Measurements from ENCODE around the gene DECR2. TPM values are rescaled to one million over a fixed set of nuclear protein-coding genes. Genes with fewer than 3 reads are reported as not detected.

DECR2 gene
- total RNA-seq, 4 donors from 2014 or later: 3.1 to 13.5 (median 9.5) TPM

DNA sequence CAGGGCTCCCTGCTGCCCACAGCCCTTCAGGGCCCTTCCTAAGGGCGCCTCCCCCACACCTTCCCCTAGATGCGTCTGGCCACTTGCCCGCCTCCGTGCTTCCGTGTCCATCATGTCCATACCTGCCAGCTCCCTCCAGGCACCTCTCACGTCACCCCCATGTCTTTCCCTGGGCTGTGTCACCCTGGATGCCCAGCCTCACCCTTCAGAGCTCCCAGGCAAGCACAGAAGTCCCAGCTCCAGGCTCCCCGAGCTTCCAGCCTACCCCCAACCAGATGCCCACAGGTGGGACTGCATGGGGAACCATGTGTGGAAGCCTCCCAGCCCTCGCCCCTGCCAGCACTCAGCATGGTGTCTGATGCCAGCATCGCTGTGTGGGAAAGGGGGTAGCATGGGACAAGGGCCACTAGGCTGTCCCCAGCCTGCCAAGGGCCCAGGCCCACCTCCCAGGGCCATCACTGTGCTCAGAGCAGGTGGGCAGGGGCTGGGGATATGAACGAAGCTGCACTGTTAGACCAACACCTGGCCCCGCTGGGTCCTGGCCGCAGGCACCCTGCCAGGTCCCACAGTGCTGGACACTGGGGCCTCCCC lies 47.3 kb upstream of the DECR2 start:
- 91 to 98% methylated on average over 9 to 12 of the region's 12 CpGs for WGBS, 2 donors
- no peak for TF ChIP-seq POLR2A (IDR thresholded peaks at IDR 0.05)
- TF ChIP-seq, protein P1, sequence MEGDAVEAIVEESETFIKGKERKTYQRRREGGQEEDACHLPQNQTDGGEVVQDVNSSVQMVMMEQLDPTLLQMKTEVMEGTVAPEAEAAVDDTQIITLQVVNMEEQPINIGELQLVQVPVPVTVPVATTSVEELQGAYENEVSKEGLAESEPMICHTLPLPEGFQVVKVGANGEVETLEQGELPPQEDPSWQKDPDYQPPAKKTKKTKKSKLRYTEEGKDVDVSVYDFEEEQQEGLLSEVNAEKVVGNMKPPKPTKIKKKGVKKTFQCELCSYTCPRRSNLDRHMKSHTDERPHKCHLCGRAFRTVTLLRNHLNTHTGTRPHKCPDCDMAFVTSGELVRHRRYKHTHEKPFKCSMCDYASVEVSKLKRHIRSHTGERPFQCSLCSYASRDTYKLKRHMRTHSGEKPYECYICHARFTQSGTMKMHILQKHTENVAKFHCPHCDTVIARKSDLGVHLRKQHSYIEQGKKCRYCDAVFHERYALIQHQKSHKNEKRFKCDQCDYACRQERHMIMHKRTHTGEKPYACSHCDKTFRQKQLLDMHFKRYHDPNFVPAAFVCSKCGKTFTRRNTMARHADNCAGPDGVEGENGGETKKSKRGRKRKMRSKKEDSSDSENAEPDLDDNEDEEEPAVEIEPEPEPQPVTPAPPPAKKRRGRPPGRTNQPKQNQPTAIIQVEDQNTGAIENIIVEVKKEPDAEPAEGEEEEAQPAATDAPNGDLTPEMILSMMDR (IDR thresholded peaks at IDR 0.05): no peak
- Histone ChIP-seq H3K36me3 (no peaks in the 10 kb centered on the region), H3K27ac (no peak overlapping the region), H3K4me1 (peaks cover 12 to 17% of the 10 kb centered on the region in 2 donors), H3K27me3 (no peaks in the 10 kb centered on the region), H3K4me3 (replicated peaks in 1 of 3) (no peak overlapping the region), H3K9me3 (no peaks in the 10 kb centered on the region)
- intact Hi-C loops (cut with DNase I): loop anchor here (5.0 kb wide), 1 partner anchor 122 kb away; the partner anchor contains the start of gene FAM234A
- no peak for DNase-seq

DNA sequence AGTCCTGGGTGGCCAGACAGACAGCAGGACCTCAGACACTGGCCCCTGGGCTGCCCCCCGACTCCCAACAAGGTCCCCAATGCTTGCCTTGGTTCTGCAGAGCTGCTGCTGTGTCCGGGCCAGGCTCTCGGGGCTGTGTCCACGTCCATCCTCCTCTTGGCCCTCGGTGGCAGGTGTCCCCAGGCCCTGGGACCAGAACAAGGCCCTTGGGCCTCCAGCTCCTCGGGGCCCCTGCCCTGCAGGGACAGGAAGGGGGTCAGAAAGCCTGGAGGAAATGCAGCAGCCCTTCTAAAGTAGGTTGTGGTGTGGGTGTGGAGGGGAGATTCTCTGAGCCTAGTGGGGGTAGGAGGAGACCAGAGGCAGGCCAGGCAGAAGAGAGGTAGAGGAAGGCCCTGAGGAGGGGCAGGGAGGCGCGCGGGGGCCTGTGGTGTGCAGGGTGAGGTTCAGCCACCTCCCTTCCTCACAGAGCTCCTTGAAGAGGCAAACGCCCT lies 46.7 kb upstream of the DECR2 start:
- no peak overlapping the region for H3K27ac ChIP-seq
- no peaks in the 10 kb centered on the region for H3K36me3 ChIP-seq
- H3K9me3 ChIP-seq: no peaks in the 10 kb centered on the region
- no peak overlapping the region for H3K4me3 ChIP-seq (replicated peaks in 1 of 3)
- H3K4me1 ChIP-seq: peaks cover 10 to 12% of the 10 kb centered on the region in 2 donors
- WGBS, 2 donors: 78 to 92% methylated on average over 8 to 9 of the region's 10 CpGs
- TF ChIP-seq, protein P1 (IDR thresholded peaks at IDR 0.05): no peak
- TF ChIP-seq POLR2A (IDR thresholded peaks at IDR 0.05): no peak
- intact Hi-C loops (cut with DNase I): loop anchor here (5.0 kb wide), 1 partner anchor 123 kb away; the partner anchor contains the start of gene FAM234A
- H3K27me3 ChIP-seq: no peaks in the 10 kb centered on the region
- no peak for DNase-seq

DNA sequence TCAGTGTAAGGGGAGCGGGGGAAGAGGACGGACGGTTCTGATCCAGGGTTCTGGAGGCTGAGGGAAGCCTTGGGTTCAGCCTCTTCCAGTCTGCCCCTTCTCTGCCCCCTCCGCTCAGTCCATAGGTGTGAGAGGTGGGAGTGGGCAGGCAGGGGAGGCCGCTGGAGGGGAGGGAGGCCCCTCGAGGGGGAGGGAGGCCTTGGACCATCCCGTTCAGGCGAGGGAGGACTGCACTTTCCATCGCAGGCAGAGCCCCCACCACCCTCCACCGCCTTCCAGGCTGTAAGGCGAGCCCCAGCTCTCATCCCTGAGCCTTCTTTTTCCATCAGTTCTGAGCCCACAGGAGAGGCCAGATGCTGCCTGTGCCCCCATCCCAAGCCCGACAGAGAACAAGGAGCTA lies 44.9 kb upstream of the DECR2 start:
- no peak for TF ChIP-seq POLR2A (IDR thresholded peaks at IDR 0.05)
- Histone ChIP-seq H3K9me3 (no peaks in the 10 kb centered on the region), H3K4me1 (peaks cover 3 to 4% of the 10 kb centered on the region in 2 donors), H3K36me3 (no peaks in the 10 kb centered on the region), H3K27ac (no peak overlapping the region), H3K4me3 (replicated peaks in 1 of 3) (no peak overlapping the region), H3K27me3 (no peaks in the 10 kb centered on the region)
- WGBS, 2 donors: 76% methylated on average over 11 of the region's 12 CpGs
- intact Hi-C loops (cut with DNase I): no loop called here
- no peak for DNase-seq

DNA sequence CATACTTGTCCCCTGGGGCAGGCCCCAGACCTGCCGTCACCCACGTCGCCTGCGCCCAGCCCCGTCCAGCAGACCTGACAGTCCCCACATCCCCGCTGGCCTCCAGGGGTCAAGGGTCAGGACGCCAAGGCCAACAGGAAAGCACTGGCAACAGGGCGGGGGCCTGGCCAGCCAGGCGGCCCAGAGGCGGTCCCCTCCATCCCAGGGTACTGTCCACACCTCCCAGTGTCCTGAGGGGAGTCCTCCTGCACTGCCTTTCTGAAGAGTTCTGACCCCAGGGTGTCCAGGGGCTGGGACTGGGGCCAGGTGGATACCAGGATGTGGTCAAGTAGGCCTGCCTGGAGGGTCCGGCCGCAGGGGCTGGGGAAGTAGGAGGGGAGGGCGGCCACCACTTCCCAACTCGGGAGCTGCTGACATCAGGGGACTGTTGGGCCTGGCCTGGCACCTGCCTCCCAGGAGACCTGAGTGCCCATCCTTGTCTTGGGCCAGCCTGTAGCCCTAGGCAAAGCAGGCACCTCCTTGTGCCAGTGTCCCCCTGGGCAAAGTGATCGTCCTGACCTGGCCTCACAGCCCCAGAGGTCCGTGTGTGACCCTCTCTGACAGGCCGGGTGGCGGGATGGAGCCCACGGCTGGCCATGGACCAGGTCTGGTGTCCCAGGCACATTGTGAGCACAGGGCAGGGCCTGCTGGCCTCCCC lies 42.5 kb upstream of the DECR2 start:
- no peak for DNase-seq
- 80 to 81% methylated on average over 10 to 14 of the region's 19 CpGs for WGBS, 2 donors
- Histone ChIP-seq H3K4me1 (no peaks in the 10 kb centered on the region), H3K27ac (no peak overlapping the region), H3K36me3 (no peaks in the 10 kb centered on the region), H3K27me3 (no peaks in the 10 kb centered on the region), H3K4me3 (replicated peaks in 1 of 3) (no peak overlapping the region), H3K9me3 (no peaks in the 10 kb centered on the region)
- intact Hi-C loops (cut with DNase I): no loop called here
- TF ChIP-seq, protein P1 (IDR thresholded peaks at IDR 0.05): no peak
- no peak for TF ChIP-seq POLR2A (IDR thresholded peaks at IDR 0.05)

DNA sequence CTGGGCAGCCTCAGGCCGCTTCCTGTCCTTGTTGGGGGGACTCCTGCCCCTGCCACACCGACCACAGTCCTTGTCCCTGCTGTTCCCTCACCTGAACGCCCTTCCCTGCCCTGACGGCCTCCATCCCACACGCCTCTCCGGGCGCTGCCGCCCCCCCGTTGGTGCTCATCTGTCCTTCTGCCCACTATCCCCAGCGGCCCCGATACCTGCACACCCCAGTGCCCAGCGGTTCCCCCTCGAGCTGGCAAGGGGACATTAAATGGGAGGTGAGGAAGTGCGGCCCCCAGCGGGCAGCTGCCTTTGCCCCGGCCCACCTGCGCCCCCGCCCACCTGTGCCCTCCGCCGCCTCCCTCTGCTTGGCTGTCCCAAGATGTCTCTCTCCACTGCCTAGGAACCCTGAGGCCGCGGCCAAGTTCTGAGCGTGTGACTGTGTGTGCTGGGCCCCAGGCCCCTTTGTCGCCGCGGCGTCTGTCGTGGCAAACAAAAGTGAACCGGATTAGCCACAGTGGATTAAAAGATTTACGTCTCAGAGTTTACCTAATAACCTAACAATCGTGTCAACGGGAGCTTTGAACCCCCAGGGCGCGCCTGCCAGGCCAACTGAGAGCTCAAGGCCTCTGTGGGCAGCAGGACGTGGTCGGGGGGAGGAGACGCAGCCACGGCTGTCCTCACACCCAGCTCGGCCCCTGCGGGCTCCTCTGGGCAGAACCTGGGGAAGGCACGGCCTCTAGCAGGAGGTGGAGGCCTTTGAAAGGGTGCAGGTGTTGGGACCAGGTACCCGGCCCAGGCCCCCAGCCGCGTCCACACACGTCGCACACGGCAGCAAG lies 41.6 kb upstream of the DECR2 start:
- Histone ChIP-seq H3K27ac (no peak overlapping the region), H3K4me1 (no peaks in the 10 kb centered on the region), H3K9me3 (no peaks in the 10 kb centered on the region), H3K36me3 (no peaks in the 10 kb centered on the region), H3K4me3 (replicated peaks in 1 of 3) (no peak overlapping the region), H3K27me3 (no peaks in the 10 kb centered on the region)
- no peak for DNase-seq
- TF ChIP-seq POLR2A (IDR thresholded peaks at IDR 0.05): no peak
- TF ChIP-seq, protein P1 (IDR thresholded peaks at IDR 0.05): no peak
- WGBS, 2 donors: 83 to 87% methylated on average over 39 to 47 of the region's 47 CpGs
- intact Hi-C loops (cut with DNase I): no loop called here

All from thyroid gland (tissue), 4 donors.